GM12874 (cell line): ENCODE results near the gene SORCS3.

ENCODE experiments used
- CTCF ChIP-seq: IDR thresholded peaks from 2 replicates; pipeline ENCODE4 v1.5.1; 2011; ENCODE audit warnings: low read depth, mild to moderate bottlenecking, control low read depth, low read length, moderate library complexity; ENCODE audit not compliant: insufficient read depth

The SORCS3 gene

GRCh38 chr10:105094048-105094447, 453.0 kb downstream of the SORCS3 start:
- no peak for TF ChIP-seq CTCF

GRCh38 chr10:105096316-105096715, 455.2 kb downstream of the SORCS3 start:
- TF ChIP-seq CTCF, result no peak

DNA sequence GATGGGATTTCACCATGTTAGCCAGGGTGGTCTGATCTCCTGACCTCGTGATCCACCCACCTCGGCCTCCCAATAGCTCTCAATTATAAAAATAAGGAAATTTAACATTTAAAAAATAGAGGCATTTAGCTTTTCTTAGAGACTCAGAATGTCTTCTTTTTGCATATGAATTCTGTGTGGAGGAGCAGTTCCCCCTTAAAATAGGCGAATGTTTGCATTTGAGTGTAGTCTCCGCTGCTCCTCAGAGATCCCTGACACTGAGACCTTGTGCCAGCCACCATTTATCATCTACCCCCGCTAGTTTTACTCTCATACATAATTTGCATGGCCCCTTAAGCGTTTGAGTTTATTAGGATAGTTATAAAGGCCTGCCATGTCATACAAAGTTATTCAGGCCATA, 461.9 kb downstream of the SORCS3 start:
- TF ChIP-seq CTCF, result no peak

DNA sequence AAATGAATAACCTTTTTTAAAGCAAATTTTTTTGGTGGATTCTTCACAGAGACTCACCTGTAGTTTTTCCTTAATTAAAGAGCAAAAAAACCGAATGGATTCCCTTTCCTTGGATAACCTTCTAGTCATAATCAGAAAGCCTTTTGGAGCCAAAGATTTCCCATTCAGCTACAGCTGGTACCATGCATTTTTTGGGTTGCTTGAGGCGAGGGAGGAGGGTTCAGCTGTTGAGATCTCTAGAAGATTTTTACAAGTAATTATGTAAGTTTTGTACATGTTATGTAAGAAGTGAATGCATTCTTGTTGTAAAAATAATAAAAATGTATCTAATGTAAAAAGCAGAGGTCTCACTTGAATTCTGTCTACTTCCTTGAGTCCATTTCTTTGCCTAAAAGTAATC, 463.2 kb downstream of the SORCS3 start:
- TF ChIP-seq CTCF, result no peak

DNA sequence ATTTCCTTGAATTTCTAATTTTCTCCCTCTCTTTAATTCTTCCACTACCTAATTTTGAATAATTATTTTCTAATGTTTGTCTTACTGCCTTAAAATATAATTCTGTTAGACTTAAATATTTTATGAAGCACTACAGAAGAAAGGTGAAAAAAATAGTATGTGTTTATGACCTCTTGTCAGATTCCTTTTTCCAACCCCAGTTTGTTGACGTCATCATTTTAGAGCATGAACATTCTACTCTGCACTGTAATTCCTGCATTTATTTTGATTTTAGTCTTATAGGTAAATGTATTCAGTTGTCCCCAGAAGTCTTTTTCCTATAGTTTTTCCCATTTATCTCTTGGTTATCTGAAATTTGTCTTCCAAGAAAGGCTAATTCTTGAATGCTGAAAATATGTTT, 468.1 kb downstream of the SORCS3 start:
- TF ChIP-seq CTCF, result no peak

- TF ChIP-seq CTCF, result no peak
These were observed 471.8 kb downstream of the SORCS3 start for GRCh38 chr10:105112862-105113261.

- TF ChIP-seq CTCF, result no peak
These were observed 472.6 kb downstream of the SORCS3 start for GRCh38 chr10:105113666-105114065.

DNA sequence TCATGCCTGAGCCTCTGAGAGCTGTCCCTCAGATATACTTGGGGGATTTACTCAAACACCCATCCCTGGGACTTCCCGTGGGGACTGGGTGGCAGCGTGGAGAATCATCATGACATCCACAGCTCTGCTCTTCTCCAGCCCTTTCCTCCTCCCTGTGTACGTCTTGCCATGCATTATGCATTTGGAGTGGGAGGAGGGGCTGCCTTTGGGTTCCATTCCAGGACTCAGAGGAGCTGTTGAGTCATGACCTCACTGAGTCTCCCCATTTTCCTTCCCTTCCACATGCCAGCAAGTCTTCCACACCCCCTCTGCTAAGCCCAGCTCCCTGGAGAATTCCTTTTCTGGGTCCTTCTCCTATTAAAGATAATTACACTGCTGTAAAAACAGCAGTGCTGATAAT, 480.7 kb downstream of the SORCS3 start:
- TF ChIP-seq CTCF, result no peak
